COR-L47 (cell line): ENCODE results near the gene GPC5.

Experiments
- DNase-seq: peaks from one replicate; lab custom pipeline; 2025; lab: John Stamatoyannopoulos, UW

Gene GPC5

DNA sequence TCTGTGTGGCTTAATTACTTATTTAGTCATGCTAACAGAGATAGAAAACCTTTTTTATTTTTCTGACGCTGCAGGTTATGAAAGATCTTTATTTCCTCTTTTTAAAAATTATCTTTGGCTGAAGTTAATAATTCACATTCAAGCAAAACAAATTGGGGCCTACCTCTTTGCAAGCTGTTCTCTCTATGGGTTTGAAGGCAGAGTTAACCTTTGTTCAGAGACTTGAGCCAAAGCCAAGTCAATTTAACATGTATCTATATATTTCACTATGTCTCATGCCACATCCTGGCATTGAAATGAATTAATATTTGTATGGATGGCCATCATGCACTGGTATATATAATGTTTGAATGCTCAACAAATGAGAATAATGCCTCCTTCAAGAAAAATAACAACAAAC, 1150.9 kb downstream of the GPC5 start:
- DNase-seq: no peak

DNA sequence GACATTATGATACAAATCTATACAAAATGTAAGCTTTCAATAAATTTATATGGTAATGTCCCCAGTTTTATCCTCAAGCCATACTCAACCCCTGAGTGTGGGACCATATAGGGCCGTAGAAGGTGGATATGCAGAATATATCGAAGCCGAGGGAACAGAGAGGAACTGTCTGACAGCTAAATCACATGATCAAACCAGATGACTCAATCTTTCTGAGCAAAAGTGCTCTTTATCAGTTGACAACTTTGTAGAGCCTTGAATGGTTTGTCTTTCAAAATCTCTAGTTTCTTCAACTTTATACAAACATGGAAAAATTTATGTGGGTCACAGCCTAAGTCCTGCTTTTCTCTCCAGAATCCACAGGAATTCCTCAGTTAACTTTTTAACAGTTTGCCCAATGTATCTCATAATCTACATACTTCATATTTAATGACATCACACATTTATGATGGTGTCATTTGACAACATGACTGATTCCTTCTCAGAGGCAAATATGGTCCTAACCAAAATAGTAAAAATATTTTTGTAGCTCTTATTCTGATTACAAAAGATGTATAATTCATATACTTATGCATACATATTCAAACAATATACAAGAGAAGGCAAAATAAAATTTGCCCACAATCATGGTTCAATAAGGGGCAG, 1155.2 kb downstream of the GPC5 start:
- no peak for DNase-seq

DNA sequence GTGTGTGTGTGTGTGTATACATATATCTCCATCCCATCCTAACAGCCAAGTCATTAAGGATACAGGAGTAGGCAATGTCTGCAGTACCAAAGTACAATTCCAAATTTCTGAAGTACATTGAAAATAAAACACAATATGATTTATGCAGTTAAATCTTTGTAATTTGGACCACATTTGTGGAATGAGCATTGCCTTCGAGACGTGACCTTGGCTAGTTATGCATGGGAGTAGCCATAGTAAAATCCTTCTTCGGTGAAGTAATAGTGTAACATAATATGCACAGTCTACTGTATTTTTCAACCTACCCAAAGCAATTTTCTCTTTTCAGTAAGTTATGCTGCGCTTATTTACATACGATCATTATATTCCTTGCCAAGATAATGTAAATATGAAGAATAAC, 1162.5 kb downstream of the GPC5 start:
- peak; percentile 42 for DNase-seq

DNA sequence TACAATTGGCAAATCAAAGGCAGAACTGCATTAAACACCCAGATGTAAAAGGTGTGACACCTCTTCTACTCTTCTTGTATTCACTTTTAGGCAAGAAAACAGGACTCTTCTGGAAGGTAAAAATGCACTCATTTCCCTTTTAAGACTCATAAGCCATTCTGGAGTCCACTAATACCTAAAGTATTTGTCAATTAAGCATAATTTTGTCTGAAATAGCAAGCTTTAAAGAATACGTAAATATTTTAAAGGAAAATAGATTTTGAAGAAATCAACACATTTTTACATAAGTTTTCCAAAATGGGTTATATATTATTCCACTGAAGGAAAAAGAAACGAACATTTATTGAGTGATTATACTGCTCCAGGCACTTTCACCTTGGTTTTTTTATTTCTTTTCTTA, 1166.5 kb downstream of the GPC5 start:
- no peak for DNase-seq

DNA sequence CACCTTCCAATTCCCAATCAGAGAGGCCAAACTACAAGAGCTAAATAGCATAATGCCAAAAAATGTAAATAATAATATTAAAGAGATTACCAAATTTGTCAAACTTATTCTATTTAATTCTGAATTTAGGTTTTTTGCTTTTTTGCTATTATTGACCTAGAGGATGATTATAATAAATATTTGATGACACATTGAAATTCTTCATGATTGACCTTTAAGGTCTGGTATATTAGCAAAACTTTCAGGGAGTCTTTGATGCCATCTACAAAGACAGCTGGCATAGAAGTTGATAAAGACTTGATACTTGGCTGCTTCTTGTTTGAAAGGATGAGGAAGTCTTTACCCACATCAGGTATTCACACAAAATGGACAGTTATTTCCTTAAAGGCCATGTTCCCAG, 1168.3 kb downstream of the GPC5 start:
- no peak for DNase-seq

DNA sequence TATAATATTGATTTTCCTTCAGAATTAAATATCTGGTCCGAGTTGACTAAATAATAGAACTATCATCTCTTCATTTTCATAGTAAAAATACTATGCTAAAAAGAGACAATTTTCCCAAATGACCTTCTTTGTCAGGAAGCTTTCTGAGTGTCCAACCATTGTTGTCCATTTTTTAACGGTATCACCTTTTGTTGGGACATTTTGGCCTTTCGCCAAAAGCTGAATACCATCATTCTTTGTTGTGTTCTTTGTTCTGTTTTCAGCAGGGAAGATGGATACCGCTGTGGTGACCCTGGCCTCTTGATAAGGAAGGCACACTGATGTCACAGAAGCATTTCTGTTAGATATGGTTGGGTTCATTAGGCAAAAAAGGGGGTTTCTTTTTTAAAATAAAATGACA, 1173.8 kb downstream of the GPC5 start:
- DNase-seq: peak; percentile 10

DNA sequence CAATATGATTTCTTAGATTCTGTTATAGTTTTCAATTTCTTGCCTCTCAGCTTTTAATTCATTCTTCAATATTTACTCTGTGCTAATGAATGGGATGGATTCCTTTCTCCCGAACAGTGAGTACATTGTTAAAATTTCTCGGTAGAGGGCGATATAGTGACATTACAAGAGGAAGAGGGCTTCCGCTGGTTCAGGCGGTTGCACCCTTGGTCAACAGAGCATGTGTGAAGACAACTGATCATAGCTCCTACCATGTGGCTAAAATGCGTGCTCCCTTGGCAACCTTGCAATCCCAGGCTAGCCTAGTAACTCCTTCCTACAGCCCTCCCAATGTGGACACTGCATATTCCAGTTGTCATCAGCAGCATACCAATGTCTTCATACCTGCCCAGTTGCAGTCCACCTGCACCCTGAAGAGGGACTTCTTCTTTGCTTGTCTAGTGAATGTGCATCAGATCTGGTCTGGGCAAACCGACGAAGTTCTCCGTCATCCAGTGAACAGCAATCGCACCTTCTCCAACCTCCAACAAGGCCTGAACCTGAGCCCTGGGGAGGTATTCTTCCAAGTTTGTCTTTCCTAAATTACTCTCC, 1175.1 kb downstream of the GPC5 start:
- DNase-seq: no peak

DNA sequence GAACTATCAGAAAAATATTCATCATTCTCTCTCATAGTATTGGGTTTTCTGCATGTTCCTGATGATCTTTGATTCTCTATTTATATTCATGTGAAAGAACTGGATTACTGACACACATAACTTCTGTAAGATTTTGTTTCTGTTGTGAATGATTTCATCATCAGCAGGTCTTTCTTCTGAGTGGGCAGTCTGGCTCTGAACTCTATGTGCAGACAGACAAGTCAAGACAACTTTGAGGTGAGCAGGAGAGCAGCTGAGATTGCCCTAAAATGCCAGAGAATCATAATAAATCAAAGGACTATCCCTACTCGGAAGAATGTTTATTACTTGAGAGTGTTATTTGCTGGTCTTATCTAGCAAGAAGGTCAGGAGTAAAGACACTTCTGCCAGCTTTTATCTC, 1176.1 kb downstream of the GPC5 start:
- DNase-seq: no peak

DNA sequence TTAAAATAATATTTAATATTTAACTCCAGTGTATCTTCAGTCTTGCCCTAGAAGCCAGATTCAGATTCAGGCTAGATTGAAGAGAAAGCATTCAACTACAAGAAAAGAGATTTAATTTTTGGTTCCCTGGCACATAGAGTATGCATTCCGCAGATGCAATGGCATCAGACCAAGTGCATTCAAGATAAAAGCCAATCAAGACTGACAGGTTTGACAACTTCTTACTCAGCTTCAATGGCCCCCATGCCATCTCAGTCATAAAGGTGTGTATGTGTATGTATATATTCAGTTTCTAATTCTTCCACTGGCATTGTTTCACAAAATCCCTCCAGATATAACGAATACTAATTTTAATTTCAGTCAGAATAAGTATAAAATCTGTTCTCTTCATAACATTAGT, 1177.4 kb downstream of the GPC5 start:
- no peak for DNase-seq

DNA sequence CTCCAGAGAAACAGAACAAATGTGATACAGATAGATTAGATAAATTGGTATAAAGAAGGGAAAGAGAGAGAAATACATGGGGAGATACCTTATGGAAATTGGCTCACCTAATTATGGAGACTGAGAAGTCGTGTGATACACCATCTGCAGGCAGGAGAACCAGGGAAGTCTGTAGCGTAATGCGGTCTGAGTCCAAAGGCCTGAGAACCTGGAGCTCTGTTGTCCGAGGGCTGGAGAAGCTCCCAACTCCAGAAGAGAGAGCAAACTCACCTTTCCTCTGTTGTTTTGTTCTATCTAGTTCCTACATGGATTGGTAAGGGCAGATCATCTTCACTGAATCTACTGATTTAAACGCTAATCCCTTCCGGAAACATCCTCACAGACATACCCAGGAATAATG, 1179.9 kb downstream of the GPC5 start:
- DNase-seq: no peak

DNA sequence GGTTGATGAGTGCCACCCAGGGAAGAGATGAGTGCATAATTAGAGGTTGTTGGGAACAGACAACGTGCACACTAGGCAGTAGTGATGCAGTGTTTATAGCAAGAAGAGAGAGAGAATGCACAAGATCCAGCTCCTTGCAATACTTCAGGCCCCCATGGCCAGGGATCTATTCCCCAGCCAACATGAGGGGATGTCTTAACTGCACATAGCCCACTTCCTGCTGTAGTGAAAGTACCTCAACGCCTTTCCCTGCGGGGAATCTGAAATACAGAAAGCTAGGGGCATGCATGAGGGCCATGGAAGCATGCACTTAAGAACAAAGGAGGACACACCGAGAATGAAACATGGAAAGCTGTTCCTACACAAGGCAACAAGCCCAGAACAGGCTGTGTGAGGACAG, 1191.5 kb downstream of the GPC5 start:
- DNase-seq: no peak

DNA sequence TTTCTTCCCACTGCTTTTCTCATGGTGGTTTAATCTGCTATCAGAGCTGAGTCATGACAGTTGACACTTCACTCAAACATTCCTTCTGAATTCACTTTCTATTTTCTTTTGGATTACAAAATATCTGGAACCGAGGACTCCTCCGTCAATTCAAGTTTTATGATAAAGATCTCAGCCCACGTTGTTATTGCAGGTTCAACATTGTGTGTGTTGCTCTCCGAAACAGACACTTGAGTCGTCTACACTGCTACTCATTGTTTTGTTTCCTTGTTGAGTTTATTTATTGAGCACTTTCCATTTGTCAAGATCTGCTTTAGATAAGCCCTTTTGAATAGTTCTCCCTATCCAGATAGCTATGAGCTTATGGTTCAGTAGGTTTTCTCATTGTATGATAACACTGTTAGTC, 1192.1 kb downstream of the GPC5 start:
- no peak for DNase-seq

DNA sequence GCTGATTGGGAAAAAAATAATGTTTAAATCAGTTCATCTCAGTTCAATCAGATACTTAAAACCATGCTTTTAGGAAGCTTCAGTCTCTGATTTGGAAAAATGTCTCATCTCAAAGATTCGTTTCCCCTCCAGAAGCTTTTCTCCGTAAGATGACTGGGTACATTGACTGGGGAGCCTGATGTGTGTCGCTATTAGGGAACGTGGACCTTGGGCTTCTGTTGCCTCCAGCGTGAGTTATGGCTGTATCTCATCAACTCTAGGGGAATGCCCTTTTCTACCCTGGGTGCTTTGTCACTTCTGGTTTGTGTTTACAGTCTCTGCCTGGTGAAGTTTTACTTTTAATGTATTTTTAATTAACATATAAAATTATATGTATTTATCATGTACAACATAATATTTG, 1192.7 kb downstream of the GPC5 start:
- no peak for DNase-seq

DNA sequence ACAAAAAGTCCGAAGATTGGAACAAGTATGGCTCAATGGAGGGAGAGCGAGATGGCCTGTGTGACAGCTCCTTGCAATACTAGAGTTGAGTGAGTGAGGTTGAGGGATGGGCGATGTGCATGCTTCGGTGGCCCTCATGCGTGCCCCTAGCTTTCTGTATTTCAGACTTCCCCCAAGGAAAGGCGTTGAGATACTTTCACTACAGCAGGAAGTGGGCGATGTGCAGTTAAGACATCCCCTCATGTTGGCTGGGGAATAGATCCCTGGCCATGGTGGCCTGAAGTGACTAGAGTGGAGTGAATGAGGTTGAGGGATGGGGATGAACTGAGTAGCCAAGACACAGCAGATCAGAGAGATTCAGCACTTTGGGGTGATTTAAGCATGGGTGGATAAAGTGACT, 1194.3 kb downstream of the GPC5 start:
- DNase-seq: no peak

DNA sequence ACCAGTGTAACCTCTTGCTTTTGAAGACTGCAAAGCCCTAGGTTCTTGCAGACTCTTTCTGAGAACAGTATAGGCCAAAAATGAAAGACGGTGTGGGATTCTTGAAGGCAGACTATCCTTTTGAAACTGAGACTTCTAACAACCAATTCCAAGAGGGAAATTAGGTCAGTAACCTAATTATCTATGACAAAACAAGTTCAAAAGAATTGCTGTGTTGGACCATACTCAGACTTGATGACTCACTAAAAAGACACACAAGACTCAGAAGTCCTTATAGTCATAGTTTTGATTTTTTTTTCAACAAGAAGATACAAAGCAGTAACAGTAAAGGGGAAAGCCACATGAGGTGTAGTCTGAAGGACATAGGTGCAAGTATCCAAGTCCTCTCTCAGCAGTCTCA, 1204.1 kb downstream of the GPC5 start:
- DNase-seq: no peak

DNA sequence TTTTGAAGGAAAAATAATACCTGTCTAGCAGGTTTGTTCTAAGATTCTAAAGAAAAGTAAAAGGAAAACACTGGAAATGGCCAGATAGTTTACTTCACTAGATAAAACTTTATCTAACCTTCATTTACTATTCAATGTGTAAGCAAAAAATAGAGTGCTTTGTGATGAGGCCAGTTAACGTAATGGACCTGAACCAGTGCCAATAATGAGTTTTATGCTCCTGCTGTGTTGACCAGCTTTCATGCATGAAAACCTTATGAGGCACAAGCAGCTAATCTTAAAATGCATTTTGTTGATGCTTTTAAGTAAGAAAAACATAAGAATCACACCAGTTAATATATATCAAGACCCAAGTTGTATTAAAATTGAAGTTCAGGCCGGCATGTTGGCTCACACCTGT, 1211.0 kb downstream of the GPC5 start:
- DNase-seq: peak; percentile 20

DNA sequence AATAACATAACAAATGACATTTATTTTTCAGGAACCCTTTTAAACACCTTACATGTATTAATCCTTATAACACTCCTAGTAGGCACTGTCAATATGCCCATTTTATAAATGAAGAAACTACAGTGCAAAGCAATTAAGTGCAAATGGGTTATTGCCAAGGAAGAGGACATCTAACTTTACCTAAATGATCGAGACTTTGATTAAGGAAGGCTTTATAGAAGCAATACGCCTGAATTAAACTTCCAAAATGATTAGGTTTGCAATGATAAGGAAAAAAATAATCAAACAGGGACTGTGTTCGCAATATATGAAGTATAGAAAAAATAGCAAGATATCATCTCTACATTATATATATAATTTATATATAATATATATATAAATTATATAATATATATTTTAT, 1214.5 kb downstream of the GPC5 start:
- DNase-seq: no peak

DNA sequence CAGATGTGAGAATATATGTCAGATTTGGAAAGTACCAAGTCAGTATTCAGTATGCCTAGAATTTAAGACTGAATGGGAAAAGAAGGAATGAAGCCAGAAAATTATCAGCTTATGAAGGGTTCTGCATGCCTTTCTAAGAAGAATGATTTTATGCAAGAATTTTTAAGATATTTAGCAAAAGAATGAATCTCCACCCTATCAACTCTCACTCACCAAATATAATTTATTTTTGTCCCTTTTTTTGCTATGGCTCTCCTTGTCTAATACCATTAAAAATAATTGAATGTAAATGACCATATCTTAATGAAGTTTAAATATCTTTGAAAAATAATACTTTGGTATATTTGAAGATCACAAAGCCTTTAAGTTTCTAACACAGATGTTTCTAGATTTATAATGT, 1215.5 kb downstream of the GPC5 start:
- no peak for DNase-seq

DNA sequence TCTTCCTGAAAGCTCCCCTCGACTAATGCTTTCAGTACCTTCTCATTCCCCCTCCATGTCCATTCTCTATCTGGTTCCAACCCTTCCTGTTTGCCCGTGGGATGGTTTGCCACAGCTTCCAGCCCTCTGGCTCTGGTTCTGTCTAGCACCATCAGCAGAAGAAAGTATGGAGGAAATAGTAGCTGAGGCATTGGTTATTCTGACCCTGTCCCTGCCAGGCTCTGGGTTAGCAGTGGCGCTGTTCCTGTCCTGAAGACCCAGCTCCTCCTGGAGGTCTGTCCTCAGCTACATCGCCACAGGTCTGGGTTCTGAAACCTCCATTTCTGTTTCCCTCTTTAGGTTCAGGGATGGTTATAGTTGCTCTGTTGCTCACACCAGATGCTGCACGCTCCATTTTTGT, 1223.6 kb downstream of the GPC5 start:
- DNase-seq: no peak

DNA sequence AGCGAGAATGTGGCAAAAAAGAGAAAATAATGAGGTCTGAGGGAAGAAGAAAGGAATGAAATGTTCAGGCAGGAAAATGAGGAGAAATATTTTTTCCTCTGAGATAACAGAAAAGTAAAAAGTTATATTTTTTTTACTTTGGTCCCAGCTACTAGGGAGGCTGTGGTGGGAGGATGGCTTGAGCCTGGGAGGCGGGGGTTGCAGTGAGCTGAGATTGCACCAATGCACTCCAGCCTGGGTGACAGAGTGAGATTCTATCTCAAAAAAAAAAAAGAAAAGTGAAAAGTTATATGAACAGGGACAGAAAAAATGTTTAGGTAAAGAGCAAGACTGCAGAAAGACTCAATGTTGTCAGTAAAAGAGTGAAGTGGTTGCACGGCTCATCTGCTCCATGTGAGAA, 1224.5 kb downstream of the GPC5 start:
- no peak for DNase-seq

DNA sequence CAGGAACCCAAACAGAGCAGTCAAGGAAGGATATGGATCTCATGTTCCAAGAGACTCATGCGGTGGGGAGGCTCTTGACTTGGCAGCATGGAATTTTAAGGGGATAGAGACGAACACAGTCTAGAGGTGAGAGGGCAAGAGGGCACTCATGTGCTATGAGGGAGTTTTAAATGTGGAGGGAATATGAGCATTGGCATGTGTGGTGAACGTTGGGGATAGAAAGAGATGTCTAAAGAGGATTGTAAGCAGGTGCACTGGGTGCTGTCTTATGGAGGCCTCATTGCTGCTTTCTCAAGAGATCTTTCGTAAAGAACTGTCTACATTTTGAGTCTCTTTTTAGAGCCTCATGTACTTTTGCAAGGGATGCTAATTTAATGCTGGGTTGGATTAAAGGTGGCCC, 1227.9 kb downstream of the GPC5 start:
- DNase-seq: no peak

DNA sequence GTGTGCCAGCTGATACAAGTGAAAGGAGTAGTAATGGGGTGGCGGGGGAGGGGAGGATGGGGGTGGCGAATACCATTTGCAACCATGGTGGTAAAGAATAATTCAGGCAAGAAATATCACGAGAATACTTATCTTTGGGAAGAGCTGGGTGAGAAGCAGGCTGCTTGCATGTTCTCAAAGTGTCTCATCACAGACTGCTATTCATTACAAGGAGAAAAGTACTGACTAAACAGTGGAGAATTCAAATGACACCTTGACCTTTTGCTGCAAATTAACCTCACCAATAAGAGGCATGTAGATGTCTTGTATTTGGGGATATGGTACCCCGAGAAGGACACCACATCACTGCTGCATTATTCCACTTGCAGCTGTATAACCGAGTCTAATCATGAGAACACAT, 1242.5 kb downstream of the GPC5 start:
- DNase-seq: no peak

DNA sequence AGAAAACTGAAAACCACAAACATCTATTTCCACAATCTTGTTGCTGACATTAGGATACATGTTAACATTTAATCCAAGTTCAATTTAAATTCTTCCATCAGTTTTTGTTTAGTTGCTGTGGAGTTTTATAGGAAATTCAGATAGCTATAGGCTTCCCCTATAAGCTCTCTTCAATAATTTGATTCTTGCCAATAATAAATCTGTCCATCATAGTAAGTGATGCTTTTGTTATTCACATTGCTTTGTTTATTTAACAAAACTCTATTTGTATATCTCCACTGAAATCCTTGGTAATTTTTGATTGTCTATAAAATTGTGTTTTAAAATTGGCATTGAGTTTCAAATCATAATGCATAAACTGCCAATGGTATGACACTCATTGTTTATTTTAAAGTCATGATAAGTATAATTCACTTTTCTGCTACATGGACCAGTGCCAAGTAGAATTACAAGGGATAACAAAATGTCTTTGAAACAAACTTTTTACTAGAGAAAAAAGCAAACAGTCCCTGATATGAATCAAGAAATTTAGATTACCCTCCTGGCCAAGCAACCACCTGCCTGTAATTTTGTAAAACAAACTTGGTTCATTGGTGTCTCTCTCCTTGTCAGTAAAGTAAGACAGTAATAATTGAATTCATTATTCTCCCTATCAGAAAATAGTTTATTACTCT, 1250.9 kb downstream of the GPC5 start:
- peak; percentile 22 for DNase-seq

DNA sequence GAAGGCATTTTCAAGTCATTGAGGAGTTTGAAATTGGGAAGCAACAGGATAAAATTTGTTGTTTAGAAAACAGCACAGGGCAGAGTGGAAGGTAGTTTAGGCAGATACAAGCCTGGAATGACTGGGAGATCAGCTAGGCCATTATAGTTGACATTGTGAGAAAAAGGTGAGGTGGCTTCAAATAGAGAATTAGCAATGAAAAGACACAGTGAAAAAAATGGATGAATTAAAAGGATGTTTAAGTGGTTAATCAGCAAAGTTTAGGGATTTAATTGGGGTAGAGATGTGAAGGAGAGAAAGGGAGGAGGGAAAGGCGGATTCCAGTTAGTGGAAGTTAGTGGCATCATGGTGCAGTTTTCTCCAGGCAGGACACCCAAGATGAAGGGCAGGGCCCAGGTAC, 1257.7 kb downstream of the GPC5 start:
- DNase-seq: no peak
